MM.1S (cell line): ENCODE results near the gene CENPQ.

Experiments
- DNase-seq: peaks from one replicate; pipeline ENCODE4 v3.0.0-alpha.2; 2015
- H2AFZ ChIP-seq: fragments of 300-600 bp; sonication (generic); 2 replicates; pipeline ENCODE4 v1.6.0; 2016; ENCODE audit warnings: antibody characterized with exemption, low read length
- H3F3A ChIP-seq: fragments of 300-600 bp; sonication (generic); 2 replicates; pipeline ENCODE4 v1.6.1; 2016; ENCODE audit warnings: mild to moderate bottlenecking, antibody characterized with exemption, low read length, moderate library complexity, mixed read lengths; ENCODE audit not compliant: insufficient read depth
- H3K27ac ChIP-seq: fragments of 300-600 bp; sonication (generic); 2 replicates; pipeline ENCODE4 v1.5.1; 2016; ENCODE audit warnings: mild to moderate bottlenecking, low read length
- H3K27me3 ChIP-seq: fragments of 300-600 bp; sonication (generic); replicated peaks from 2 replicates; pipeline ENCODE4 v1.6.0; 2016; ENCODE audit warnings: low read length; ENCODE audit not compliant: insufficient read depth
- H3K36me3 ChIP-seq: fragments of 300-600 bp; sonication (generic); replicated peaks from 2 replicates; pipeline ENCODE4 v1.6.1; 2016; ENCODE audit warnings: mild to moderate bottlenecking, low read length, mixed read lengths; ENCODE audit not compliant: insufficient read depth
- H3K4me1 ChIP-seq: fragments of 300-600 bp; sonication (generic); 2 replicates; pipeline ENCODE4 v1.6.1; 2016; ENCODE audit warnings: low read length, mixed read lengths
- H3K4me2 ChIP-seq: fragments of 300-600 bp; sonication (generic); 2 replicates; pipeline ENCODE4 v1.6.0; 2016; ENCODE audit warnings: low read depth, low read length
- H3K4me3 ChIP-seq: fragments of 300-600 bp; sonication (generic); 2 replicates; pipeline ENCODE4 v1.5.1; 2016; ENCODE audit warnings: low read length, mixed read lengths
- H3K79me2 ChIP-seq: fragments of 300-600 bp; sonication (generic); 2 replicates; pipeline ENCODE4 v1.6.1; 2016; ENCODE audit warnings: mixed run types, low read length, mixed read lengths
- H3K9ac ChIP-seq: fragments of 300-600 bp; sonication (generic); 2 replicates; pipeline ENCODE4 v1.6.1; 2016; ENCODE audit warnings: low read length, mixed read lengths
- H3K9me2 ChIP-seq: fragments of 300-600 bp; sonication (generic); replicated peaks from 2 replicates; pipeline ENCODE4 v1.6.1; 2016; ENCODE audit warnings: mild to moderate bottlenecking, low read length, mixed read lengths; ENCODE audit not compliant: insufficient read depth
- H3K9me3 ChIP-seq: fragments of 300-600 bp; sonication (generic); replicated peaks from 2 replicates; pipeline ENCODE4 v1.6.1; 2016; ENCODE audit warnings: mild to moderate bottlenecking, low read length, mixed read lengths; ENCODE audit not compliant: insufficient read depth
- H4K20me1 ChIP-seq: fragments of 300-600 bp; sonication (generic); 2 replicates; pipeline ENCODE4 v1.6.1; 2016; ENCODE audit warnings: mild to moderate bottlenecking, low read length, moderate library complexity, mixed read lengths; ENCODE audit not compliant: insufficient read depth
- CTCF ChIP-seq: fragments of 300-600 bp; sonication (generic); IDR thresholded peaks from 2 replicates; pipeline ENCODE4 v1.5.1; 2016; ENCODE audit warnings: antibody characterized with exemption, low read length, mixed read lengths
- EZH2 ChIP-seq: fragments of 300-600 bp; sonication (generic); optimal IDR thresholded peaks from 2 replicates; pipeline ENCODE3; 2017; ENCODE audit warnings: low read depth, mild to moderate bottlenecking, antibody characterized with exemption, low read length, mixed read lengths
- EZH2phosphoT487 ChIP-seq: fragments of 300-600 bp; sonication (generic); IDR thresholded peaks from 2 replicates; pipeline ENCODE4 v1.6.1; 2018; ENCODE audit warnings: antibody characterized with exemption, low read length

CENPQ gene

GRCh38 chr6:49540614-49541013 lies 77.4 kb downstream of the CENPQ start:
- H2AFZ ChIP-seq, result no peak overlapping the region
- H3K79me2 ChIP-seq, result no peaks in the 10 kb centered on the region
- DNase-seq, result no peak
- H3F3A ChIP-seq, result no peaks in the 10 kb centered on the region
- no peaks in the 10 kb centered on the region for H3K9me2 ChIP-seq
- no peak overlapping the region for H3K4me2 ChIP-seq
- no peaks in the 10 kb centered on the region for H3K36me3 ChIP-seq
- no peaks in the 10 kb centered on the region for H3K9me3 ChIP-seq
- H3K9ac ChIP-seq, result no peak overlapping the region
- TF ChIP-seq CTCF (no peak), EZH2 (no peak), EZH2phosphoT487 (no peak)
- no peaks in the 10 kb centered on the region for H3K4me1 ChIP-seq
- no peaks in the 10 kb centered on the region for H4K20me1 ChIP-seq
- no peak overlapping the region for H3K4me3 ChIP-seq
- H3K27me3 ChIP-seq, result no peaks in the 10 kb centered on the region
- no peak overlapping the region for H3K27ac ChIP-seq

GRCh38 chr6:49541210-49541724 lies 78.1 kb downstream of the CENPQ start:
- H3K4me1 ChIP-seq, result no peaks in the 10 kb centered on the region
- H2AFZ ChIP-seq, result no peak overlapping the region
- H3K9me3 ChIP-seq, result no peaks in the 10 kb centered on the region
- no peaks in the 10 kb centered on the region for H3K27me3 ChIP-seq
- no peaks in the 10 kb centered on the region for H3K79me2 ChIP-seq
- no peak for DNase-seq
- no peak overlapping the region for H3K4me3 ChIP-seq
- H3F3A ChIP-seq, result no peaks in the 10 kb centered on the region
- no peaks in the 10 kb centered on the region for H3K36me3 ChIP-seq
- H4K20me1 ChIP-seq, result no peaks in the 10 kb centered on the region
- H3K9ac ChIP-seq, result no peak overlapping the region
- no peak overlapping the region for H3K4me2 ChIP-seq
- no peak for TF ChIP-seq EZH2phosphoT487
- no peak for TF ChIP-seq CTCF
- no peak for TF ChIP-seq EZH2
- H3K27ac ChIP-seq, result no peak overlapping the region
- H3K9me2 ChIP-seq, result no peaks in the 10 kb centered on the region

GRCh38 chr6:49541936-49542335 lies 78.8 kb downstream of the CENPQ start:
- H3K27ac ChIP-seq, result no peak overlapping the region
- DNase-seq, result no peak
- H3K36me3 ChIP-seq, result no peaks in the 10 kb centered on the region
- no peaks in the 10 kb centered on the region for H3K27me3 ChIP-seq
- H3F3A ChIP-seq, result no peaks in the 10 kb centered on the region
- H3K4me3 ChIP-seq, result no peak overlapping the region
- H3K9me2 ChIP-seq, result no peaks in the 10 kb centered on the region
- no peaks in the 10 kb centered on the region for H3K79me2 ChIP-seq
- no peak for TF ChIP-seq EZH2
- no peak for TF ChIP-seq CTCF
- no peaks in the 10 kb centered on the region for H4K20me1 ChIP-seq
- no peak overlapping the region for H2AFZ ChIP-seq
- H3K9me3 ChIP-seq, result no peaks in the 10 kb centered on the region
- H3K4me2 ChIP-seq, result no peak overlapping the region
- H3K4me1 ChIP-seq, result no peaks in the 10 kb centered on the region
- H3K9ac ChIP-seq, result no peak overlapping the region
